ENCODE measurements around the gene SHISAL2A.

The SHISAL2A gene

DNA sequence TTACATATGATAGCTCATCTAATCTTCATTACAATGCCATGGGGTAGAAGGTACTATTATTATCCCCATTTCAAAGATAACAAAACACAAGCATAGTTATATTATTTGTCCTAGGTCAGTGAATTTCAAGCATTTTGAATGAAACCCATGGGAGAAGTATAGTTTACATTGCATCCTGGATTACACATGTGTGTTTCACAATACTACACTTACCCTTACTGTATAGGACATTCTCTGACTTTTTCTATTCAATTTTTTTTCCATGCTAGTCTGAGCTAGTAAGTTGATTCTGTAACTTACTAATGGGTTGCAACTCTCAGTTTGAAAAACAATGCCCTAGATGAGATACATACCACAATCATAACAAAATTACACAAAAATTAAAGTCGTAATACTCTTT, 39.5 kb upstream of the SHISAL2A start:
- DNase-seq (ENCODE audit: low read depth, low spot score) = no peak
- no peak overlapping the region for H3K4me3 ChIP-seq (ENCODE audit: low read depth, low read length)
- TF ChIP-seq, protein P1, sequence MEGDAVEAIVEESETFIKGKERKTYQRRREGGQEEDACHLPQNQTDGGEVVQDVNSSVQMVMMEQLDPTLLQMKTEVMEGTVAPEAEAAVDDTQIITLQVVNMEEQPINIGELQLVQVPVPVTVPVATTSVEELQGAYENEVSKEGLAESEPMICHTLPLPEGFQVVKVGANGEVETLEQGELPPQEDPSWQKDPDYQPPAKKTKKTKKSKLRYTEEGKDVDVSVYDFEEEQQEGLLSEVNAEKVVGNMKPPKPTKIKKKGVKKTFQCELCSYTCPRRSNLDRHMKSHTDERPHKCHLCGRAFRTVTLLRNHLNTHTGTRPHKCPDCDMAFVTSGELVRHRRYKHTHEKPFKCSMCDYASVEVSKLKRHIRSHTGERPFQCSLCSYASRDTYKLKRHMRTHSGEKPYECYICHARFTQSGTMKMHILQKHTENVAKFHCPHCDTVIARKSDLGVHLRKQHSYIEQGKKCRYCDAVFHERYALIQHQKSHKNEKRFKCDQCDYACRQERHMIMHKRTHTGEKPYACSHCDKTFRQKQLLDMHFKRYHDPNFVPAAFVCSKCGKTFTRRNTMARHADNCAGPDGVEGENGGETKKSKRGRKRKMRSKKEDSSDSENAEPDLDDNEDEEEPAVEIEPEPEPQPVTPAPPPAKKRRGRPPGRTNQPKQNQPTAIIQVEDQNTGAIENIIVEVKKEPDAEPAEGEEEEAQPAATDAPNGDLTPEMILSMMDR (IDR thresholded peaks at IDR 0.05; ENCODE audit: low read depth, low read length) = no peak
- in situ Hi-C loops (cut with HindIII; ENCODE audit: low sequenced_read_pairs) = no loop called here

DNA sequence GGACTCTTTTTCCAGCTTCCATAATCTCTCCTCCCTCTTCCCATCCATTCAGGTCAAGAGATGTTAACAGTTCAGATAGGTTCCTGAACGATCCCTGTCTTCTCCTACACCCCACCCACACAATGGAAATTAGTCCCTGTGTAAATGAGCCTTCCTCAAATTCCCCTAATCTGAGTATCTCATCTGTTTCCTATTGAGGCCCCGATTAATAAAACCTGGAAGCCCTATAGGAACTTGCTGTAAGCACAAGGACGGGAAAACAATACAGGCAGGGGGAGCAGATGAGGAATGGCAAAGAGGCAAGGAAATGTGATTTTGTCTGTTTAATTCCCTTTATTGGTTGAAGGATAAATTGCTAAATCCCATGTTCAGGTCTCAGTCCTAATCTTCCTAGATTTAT, 37.9 kb upstream of the SHISAL2A start:
- in situ Hi-C loops (cut with HindIII; ENCODE audit: low sequenced_read_pairs) = no loop called here
- H3K4me3 ChIP-seq (ENCODE audit: low read depth, low read length) = no peak overlapping the region
- DNase-seq (ENCODE audit: low read depth, low spot score) = no peak
- TF ChIP-seq, protein P1 (IDR thresholded peaks at IDR 0.05; ENCODE audit: low read depth, low read length) = no peak

DNA sequence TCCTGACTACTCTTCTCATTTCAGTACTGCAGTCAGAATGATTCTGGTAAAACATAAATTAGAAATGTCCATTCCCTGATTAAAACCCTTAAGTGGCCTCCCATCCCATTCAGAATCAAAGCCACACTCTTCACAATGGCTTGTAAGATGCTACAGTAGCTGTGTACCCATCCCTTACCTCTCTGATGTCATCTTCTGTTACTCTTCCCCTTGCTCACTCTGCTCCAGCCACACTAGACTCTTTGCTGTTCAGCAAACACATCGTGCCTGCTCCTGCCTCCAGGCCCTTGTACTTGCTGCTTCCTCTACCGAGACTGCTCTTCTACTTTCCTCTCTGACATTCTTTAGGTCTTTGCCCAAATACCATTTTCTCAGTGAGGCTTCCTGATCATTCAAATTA, 35.1 kb upstream of the SHISAL2A start:
- TF ChIP-seq, protein P1 (IDR thresholded peaks at IDR 0.05; ENCODE audit: low read depth, low read length) = no peak
- DNase-seq (ENCODE audit: low read depth, low spot score) = no peak
- no peak overlapping the region for H3K4me3 ChIP-seq (ENCODE audit: low read depth, low read length)
- in situ Hi-C loops (cut with HindIII; ENCODE audit: low sequenced_read_pairs) = no loop called here

DNA sequence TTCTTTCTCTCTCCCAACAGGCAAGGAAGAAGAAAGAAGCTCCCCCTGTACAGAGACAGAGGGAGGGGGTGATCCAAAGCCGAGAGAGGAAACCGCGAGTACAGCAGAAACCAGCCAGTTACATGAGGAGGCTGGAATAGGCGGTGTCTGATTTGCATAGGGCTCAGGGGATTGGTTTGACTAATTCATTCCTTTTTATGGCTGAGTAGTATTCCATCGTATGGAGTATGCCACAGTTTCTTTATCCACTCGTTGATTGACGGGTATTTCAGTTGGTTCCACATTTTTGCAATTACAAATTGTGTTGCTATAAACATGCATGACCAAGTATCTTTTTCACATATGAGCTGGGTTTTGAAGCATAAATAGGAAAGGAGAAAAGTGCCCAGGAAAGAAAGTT, 34.2 kb upstream of the SHISAL2A start:
- DNase-seq (ENCODE audit: low read depth, low spot score) = no peak
- in situ Hi-C loops (cut with HindIII; ENCODE audit: low sequenced_read_pairs) = no loop called here
- no peak overlapping the region for H3K4me3 ChIP-seq (ENCODE audit: low read depth, low read length)
- TF ChIP-seq, protein P1 (IDR thresholded peaks at IDR 0.05; ENCODE audit: low read depth, low read length) = no peak

DNA sequence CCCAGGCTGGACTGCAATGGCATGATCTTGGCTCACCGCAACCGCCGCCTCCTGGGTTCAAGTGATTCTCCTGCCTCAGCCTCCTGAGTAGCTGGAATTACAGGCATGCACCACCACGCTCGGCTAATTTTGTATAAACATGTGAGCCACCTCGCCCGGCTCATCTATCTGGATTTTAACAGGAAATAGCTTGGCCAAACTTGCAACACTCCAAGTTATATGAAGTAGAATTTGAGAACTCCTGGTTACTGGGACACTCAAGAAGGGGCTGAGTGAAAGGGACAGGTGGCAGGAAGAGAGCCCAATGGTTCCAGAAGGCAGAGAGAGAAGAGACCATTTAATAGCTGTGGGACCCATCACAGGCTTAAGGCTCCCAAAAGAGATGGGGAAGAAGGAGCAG, 33.7 kb upstream of the SHISAL2A start:
- no peak for DNase-seq (ENCODE audit: low read depth, low spot score)
- in situ Hi-C loops (cut with HindIII; ENCODE audit: low sequenced_read_pairs) = no loop called here
- no peak overlapping the region for H3K4me3 ChIP-seq (ENCODE audit: low read depth, low read length)
- TF ChIP-seq, protein P1 (IDR thresholded peaks at IDR 0.05; ENCODE audit: low read depth, low read length) = no peak

DNA sequence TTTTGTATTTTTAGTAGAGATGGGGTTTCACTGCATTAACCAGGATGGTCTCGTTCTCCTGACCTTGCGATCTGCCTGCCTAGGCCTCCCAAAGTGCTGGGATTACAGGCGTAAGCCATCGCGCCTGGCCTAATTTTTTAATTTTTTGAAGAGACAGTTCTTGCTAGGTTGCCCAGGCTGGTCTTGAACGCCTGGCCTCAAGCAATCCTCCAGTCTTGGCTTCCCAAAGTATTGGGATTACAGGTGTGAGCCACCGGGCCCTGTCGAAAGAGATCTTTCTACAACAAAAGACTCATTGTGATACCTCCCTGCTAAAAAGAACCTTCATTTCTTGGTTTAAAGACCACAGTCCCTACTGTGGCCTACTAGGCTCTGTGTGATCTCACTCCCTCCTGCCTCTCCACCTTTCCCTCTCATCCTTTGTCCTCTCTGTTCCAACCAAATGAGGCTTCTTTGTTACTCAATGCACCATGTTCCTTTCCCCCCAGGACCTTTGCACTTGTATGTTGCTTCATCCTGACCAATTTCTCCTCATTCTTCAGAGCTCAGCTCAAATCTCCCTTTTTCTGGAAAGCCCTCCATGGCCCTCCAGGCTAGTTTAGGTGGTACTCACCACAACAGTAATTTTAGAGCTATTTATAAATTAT, 32.3 kb upstream of the SHISAL2A start:
- in situ Hi-C loops (cut with HindIII; ENCODE audit: low sequenced_read_pairs) = no loop called here
- DNase-seq (ENCODE audit: low read depth, low spot score) = no peak
- no peak overlapping the region for H3K4me3 ChIP-seq (ENCODE audit: low read depth, low read length)
- TF ChIP-seq, protein P1 (IDR thresholded peaks at IDR 0.05; ENCODE audit: low read depth, low read length) = no peak

Measured in astrocyte of the spinal cord (primary cell).